ENCODE results near the gene C17orf50. TPM values are rescaled to one million over a fixed set of nuclear protein-coding genes. Genes with fewer than 3 reads are reported as not detected.
A peak's percentile ranks its signal among the peaks of the same experiment; 100 is the strongest.

C17orf50 gene
- total and polyA plus RNA-seq, 2 of the 13 experiments (the other 11 are each of a cell fraction or from before 2014, with no cell fraction given) = not detected

- no peak for TF ChIP-seq ZMAT5 (CRISPR knock-in tag; IDR thresholded peaks at IDR 0.05; ENCODE audit: borderline replicate concordance, low read depth)
- TF ChIP-seq ZNF33B (CRISPR knock-in tag; IDR thresholded peaks at IDR 0.05) = no peak; the same call in 1 of the 2 replicates
- no peak for TF ChIP-seq GZF1 (CRISPR knock-in tag; IDR thresholded peaks at IDR 0.05)
- TF ChIP-seq GATAD1 (CRISPR knock-in tag; IDR thresholded peaks at IDR 0.05) = peak; percentile 61; the same call in 1 of the 2 replicates
- peak; percentile 59; the same call in 1 of the 2 replicates for TF ChIP-seq MED13 (CRISPR knock-in tag; IDR thresholded peaks at IDR 0.05)
- TF ChIP-seq ZC3H13 (CRISPR knock-in tag; IDR thresholded peaks at IDR 0.05) = 0 out of 2 replicates have a peak, but pooled peaks have one; percentile 67
- TF ChIP-seq SALL2 (CRISPR knock-in tag; IDR thresholded peaks at IDR 0.05) = peak; percentile 55; the same call in 1 of the 2 replicates
- TF ChIP-seq FOXO4 (CRISPR knock-in tag; conservative IDR thresholded peaks at IDR 0.05) = 0 out of 2 replicates have a peak, but pooled peaks have one; percentile 88
- peak; percentile 63; the same call in 1 of the 2 replicates for TF ChIP-seq ESRRA (CRISPR knock-in tag; IDR thresholded peaks at IDR 0.05; ENCODE audit: low read depth)
- TF ChIP-seq ZNF703 (CRISPR knock-in tag; IDR thresholded peaks at IDR 0.05; ENCODE audit: borderline replicate concordance) = no peak
- TF ChIP-seq RNF219 (CRISPR knock-in tag; IDR thresholded peaks at IDR 0.05) = no peak
- peak; percentile 80 for TF ChIP-seq ZNF142 (CRISPR knock-in tag; IDR thresholded peaks at IDR 0.05)
- peak; percentile 71; the same call in 1 of the 2 replicates for TF ChIP-seq ZNF780A (CRISPR knock-in tag; IDR thresholded peaks at IDR 0.05)
- no peak for TF ChIP-seq TIGD3 (CRISPR knock-in tag; IDR thresholded peaks at IDR 0.05; ENCODE audit: borderline replicate concordance)
- TF ChIP-seq, protein P1, sequence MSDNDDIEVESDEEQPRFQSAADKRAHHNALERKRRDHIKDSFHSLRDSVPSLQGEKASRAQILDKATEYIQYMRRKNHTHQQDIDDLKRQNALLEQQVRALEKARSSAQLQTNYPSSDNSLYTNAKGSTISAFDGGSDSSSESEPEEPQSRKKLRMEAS (IDR thresholded peaks at IDR 0.05) = peak; percentile 93
- no peak; the same call in 1 of the 2 replicates for TF ChIP-seq SMC3 (IDR thresholded peaks at IDR 0.05; ENCODE audit: low read length)
These were observed 3.7 kb downstream of the C17orf50 start (continued) for GRCh38 chr17:35764123-35764991.
